ENCODE measurements around the gene ZKSCAN7. TPM values are rescaled to one million over a fixed set of nuclear protein-coding genes. Genes with fewer than 3 reads are reported as not detected.
A peak's percentile ranks its signal among the peaks of the same experiment; 100 is the strongest.

Gene ZKSCAN7
- total RNA-seq, 4 donors from 2014 or later: 2.4 to 20.0 (median 5.6) TPM

DNA sequence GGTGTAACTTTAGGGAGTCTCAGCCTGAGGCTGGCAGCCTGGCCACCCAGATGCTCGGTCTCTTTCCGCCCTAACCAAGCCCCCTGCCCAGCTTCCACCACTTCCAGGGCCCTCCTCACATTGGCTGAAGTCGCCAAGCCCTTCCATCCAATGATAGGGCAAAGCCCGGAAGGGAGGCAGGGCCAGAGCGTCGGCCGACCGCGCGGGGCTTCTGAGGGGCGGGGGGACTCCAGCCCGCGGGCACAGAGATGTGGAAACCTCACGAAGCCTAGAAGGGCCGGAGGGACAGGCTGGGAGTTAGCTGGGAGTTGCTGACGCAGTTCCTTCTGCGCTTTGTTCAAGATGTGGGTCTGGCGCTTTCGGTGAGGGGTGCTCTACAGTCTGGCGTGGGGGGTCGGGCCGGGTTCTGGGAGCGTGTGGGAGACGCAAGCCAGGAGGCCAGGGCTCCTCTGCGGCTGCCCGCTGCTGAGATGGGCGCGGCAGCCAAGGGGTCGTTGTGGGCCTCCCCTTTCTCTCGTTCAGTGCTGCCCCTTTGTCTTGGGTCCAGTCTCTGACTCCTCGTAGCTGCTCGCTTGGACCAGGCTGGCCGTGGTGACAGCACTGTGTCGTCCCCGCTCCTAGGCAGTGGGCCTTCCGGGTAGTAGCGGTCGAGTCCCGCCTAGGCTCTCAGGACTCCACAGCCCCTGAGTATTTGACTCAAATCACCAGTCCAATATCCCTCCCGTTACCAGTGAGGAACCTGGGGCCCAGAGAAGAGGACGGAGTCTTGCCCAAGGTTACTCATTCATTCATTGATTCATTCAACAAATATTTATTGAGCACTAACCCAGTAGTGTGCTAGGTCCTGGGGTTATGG, 29.9 kb downstream of the ZKSCAN7 start, which contains the start of gene ZNF660:
ZNF660 (plus strand) TSS at position 319 of the 856 bp plus-strand sequence. CDS start 9,230 bp downstream, outside the sequence.
- no peaks in the 10 kb centered on the region for H3K36me3 ChIP-seq
- peak within 1 kb of the TSS; percentile 55 to 64 for H3K4me3 ChIP-seq
- peak; percentile 60 to 68 for DNase-seq
- H3K27ac ChIP-seq: peak within 1 kb of the TSS; percentile 70 to 75
- H3K9me3 ChIP-seq: no peaks in the 10 kb centered on the region
- H3K4me1 ChIP-seq: no peaks in the 10 kb centered on the region
- TF ChIP-seq, protein P1, sequence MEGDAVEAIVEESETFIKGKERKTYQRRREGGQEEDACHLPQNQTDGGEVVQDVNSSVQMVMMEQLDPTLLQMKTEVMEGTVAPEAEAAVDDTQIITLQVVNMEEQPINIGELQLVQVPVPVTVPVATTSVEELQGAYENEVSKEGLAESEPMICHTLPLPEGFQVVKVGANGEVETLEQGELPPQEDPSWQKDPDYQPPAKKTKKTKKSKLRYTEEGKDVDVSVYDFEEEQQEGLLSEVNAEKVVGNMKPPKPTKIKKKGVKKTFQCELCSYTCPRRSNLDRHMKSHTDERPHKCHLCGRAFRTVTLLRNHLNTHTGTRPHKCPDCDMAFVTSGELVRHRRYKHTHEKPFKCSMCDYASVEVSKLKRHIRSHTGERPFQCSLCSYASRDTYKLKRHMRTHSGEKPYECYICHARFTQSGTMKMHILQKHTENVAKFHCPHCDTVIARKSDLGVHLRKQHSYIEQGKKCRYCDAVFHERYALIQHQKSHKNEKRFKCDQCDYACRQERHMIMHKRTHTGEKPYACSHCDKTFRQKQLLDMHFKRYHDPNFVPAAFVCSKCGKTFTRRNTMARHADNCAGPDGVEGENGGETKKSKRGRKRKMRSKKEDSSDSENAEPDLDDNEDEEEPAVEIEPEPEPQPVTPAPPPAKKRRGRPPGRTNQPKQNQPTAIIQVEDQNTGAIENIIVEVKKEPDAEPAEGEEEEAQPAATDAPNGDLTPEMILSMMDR (IDR thresholded peaks at IDR 0.05): no peak
- TF ChIP-seq POLR2A (IDR thresholded peaks at IDR 0.05): peak in 1 of 2 donors; percentile 41
- no peaks in the 10 kb centered on the region for H3K27me3 ChIP-seq
- intact Hi-C loops (cut with DNase I; ENCODE audit: low total_unique reads): no loop called here

DNA sequence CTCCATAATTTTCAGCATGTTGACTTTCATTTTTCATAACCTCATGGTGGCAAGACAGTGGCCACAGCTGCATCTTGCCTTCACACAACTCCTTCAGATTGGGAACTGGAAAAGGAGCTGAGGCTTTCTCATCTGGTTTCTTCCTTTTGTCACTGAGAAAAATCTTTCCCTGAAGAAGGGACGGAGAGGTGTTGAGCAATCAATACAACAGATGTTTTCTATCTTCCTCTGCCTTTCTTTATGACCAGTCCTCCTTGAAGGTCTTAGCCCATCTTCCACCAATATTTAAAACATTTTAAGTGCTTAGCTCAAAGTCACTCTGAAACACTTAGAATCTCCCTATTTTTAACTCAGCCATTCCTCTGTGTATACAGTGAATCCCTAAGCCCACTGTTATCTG, 41.6 kb downstream of the ZKSCAN7 start:
- Histone ChIP-seq H3K9me3 (peaks cover 0 to 45% of the 10 kb centered on the region in 2 donors), H3K27me3 (no peaks in the 10 kb centered on the region), H3K4me3 (no peak overlapping the region), H3K36me3 (no peaks in the 10 kb centered on the region), H3K27ac (no peak overlapping the region), H3K4me1 (no peaks in the 10 kb centered on the region)
- DNase-seq: no peak
- intact Hi-C loops (cut with DNase I; ENCODE audit: low total_unique reads): no loop called here
- TF ChIP-seq, protein P1 (IDR thresholded peaks at IDR 0.05): no peak
- TF ChIP-seq POLR2A (IDR thresholded peaks at IDR 0.05): no peak

DNA sequence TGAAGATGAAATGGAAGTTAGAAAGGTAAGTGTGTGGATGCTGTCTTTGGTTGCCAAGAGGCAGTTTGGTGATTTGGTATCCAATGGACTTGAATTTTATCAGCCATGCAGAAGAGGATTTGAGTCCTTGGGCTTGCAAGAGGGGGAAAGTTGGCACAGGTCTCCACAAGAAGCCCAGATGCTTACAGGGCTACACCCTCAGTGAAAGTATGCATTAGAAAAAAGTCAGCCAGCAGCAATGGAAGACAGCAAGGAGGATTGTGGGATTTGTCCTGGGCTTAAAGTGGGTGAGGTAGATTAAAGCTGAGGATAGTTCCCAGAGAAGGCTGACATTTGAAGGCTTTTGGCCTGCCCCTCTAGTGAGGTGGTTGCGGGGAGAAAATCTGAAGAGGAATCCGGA, 46.8 kb downstream of the ZKSCAN7 start:
- Histone ChIP-seq H3K27ac (no peak overlapping the region), H3K9me3 (peaks cover 0 to 4% of the 10 kb centered on the region in 2 donors), H3K36me3 (no peaks in the 10 kb centered on the region), H3K27me3 (no peaks in the 10 kb centered on the region), H3K4me3 (no peak overlapping the region), H3K4me1 (no peaks in the 10 kb centered on the region)
- intact Hi-C loops (cut with DNase I; ENCODE audit: low total_unique reads): no loop called here
- TF ChIP-seq, protein P1 (IDR thresholded peaks at IDR 0.05): no peak
- TF ChIP-seq POLR2A (IDR thresholded peaks at IDR 0.05): no peak
- no peak for DNase-seq

DNA sequence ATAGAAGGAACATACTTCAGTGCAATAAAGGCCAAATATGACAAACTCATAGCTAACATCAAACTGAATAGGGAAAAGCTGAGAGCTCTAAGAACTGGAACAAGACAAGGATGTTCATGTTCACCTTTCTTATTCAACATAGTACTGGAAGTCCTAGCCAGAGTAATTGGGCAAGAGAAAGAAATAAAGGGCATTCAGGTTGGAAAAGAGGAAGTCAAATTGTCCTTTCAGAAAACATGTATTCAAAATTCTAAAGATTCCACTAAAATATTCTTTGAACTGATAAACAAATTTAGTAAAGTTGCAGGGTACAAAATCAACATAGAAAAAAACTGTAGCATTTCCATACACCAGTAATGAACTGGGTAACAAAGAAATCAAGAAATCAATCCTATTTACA, 57.7 kb downstream of the ZKSCAN7 start:
- no peaks in the 10 kb centered on the region for H3K36me3 ChIP-seq
- no peaks in the 10 kb centered on the region for H3K9me3 ChIP-seq
- H3K27ac ChIP-seq: no peak overlapping the region
- intact Hi-C loops (cut with DNase I; ENCODE audit: low total_unique reads): no loop called here
- DNase-seq: no peak
- no peaks in the 10 kb centered on the region for H3K4me1 ChIP-seq
- no peak overlapping the region for H3K4me3 ChIP-seq
- no peak for TF ChIP-seq POLR2A (IDR thresholded peaks at IDR 0.05)
- TF ChIP-seq, protein P1 (IDR thresholded peaks at IDR 0.05): no peak
- no peaks in the 10 kb centered on the region for H3K27me3 ChIP-seq

Other genes starting within 250 kb of the ZKSCAN7 start
- gene TCAIM, start 216.4 kb upstream of the ZKSCAN7 start, total RNA-seq: 10 to 100 TPM in 3 of 4 donors, 1 to 10 TPM in 1; 3.8 to 38.7 (median 19.6) TPM
- 10 to 100 TPM in 2 of 4 donors, 1 to 10 TPM in 2; 5.3 to 35.6 (median 19.8) TPM for gene ZNF445, start 77.5 kb upstream of the ZKSCAN7 start, total RNA-seq
- gene ZNF660, start 29.8 kb downstream of the ZKSCAN7 start, total RNA-seq: 10 to 100 TPM in 2 of 4 donors, 1 to 10 TPM in 2; 3.8 to 16.3 (median 10.5) TPM
- 10 to 100 TPM; 17.6 to 51.2 (median 28.5) TPM for gene ZNF197, start 69.8 kb downstream of the ZKSCAN7 start, total RNA-seq
- gene ZNF35, start 93.5 kb downstream of the ZKSCAN7 start, total RNA-seq: 10 to 100 TPM in 3 of 4 donors, 1 to 10 TPM in 1; 8.2 to 28.3 (median 19.5) TPM
- 10 to 100 TPM in 1 of 4 donors, 1 to 10 TPM in 3; 2.4 to 20.9 (median 8.8) TPM for gene ZNF502, start 157.5 kb downstream of the ZKSCAN7 start, total RNA-seq
- 100 to 1,000 TPM in 1 of 4 donors, 10 to 100 TPM in 1, 1 to 10 TPM in 2; 6.0 to 319 (median 16.2) TPM for gene ZNF501, start 174.4 kb downstream of the ZKSCAN7 start, total RNA-seq
- gene KIAA1143, start 206.4 kb downstream of the ZKSCAN7 start, total RNA-seq: 10 to 100 TPM; 21.5 to 49.6 (median 36.0) TPM
- gene KIF15, start 206.6 kb downstream of the ZKSCAN7 start, total RNA-seq: 10 to 100 TPM in 1 of 4 donors, 1 to 10 TPM in 1, under 1 TPM in 2; 0.51 to 14.7 (median 2.0) TPM